Kidney epithelial cell (primary cell): Measurements from ENCODE around the gene DNPEP. TPM values are rescaled to one million over a fixed set of nuclear protein-coding genes. Genes with fewer than 3 reads are reported as not detected.

ENCODE experiments used
- DNase-seq: peaks from one replicate; pipeline ENCODE4 v3.0.0-alpha.2; 2010; ENCODE audit warnings: low read depth
- H3K27me3 ChIP-seq: 2 replicates; pipeline ENCODE4 v1.6.0; 2011; ENCODE audit warnings: low read length; ENCODE audit not compliant: control insufficient read depth, insufficient read depth
- H3K36me3 ChIP-seq: 2 replicates; pipeline ENCODE4 v1.5.1; 2011; ENCODE audit warnings: low read length; ENCODE audit not compliant: control insufficient read depth, insufficient read depth
- H3K4me3 ChIP-seq: 2 replicates; pipeline ENCODE4 v1.5.1; 2011; ENCODE audit warnings: low read depth, mild to moderate bottlenecking, control low read depth, low read length
- total RNA-seq: library from RNA; depleted of rRNA; stranded (reverse); fragments of >200 nt; gene quantifications from 2 replicates; pipeline ENCODE4 v1.2.3, GENCODE V29; 2015
- TF ChIP-seq, protein P1 (sequence below): IDR thresholded peaks from 2 replicates; pipeline ENCODE4 v1.5.1; 2011; ENCODE audit warnings: mild to moderate bottlenecking, moderate library complexity, low read length, control low read depth, inconsistent platforms; ENCODE audit not compliant: insufficient read depth, poor library complexity, severe bottlenecking

The DNPEP gene
- total RNA-seq, 1 donor from 2014 or later = 50.2 TPM

DNA sequence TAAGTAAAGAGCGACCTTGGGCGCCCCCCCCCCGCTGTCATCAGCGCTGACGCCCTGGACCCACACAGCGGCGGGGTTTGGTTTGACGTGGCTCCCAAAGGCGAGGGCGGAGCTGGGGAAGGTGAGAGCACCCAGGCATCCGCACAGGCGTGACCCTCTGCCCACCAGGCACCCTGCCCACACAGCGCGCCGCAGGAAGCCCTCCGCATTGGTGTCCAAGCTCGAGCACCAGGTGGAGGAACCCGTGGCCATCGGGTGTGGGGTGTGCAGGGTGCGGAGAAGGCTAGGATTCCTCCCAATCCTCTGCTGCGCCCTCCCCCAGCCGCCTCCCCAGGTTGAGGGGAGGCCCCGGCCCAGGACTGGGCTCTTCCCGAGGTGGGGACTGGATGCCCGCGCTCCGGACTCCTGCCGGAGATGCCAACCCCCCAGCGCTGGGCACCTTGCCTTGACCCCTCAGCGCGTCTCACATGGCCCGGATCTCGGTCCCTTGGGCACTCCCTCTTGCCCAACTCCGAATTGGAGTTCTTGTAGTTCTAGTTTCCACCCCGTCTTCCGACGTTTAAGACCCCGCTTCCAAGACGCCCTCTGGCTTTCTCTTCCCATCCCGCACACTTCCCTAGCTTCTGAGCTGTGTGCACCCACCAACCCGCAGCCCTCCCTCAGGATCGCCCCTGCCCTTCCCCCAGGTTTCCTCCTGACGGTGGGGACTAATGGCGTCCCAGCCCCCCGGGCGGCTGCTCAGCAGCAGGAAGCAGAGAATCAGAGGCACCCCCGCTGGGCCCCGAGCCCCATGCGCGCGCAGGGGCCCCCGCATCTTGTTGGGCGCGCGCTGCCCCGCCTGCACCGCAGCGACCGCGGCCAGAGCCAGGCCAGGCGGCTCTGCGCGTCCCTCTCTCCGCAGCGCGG, 29.3 kb downstream of the DNPEP start:
- TF ChIP-seq, protein P1, sequence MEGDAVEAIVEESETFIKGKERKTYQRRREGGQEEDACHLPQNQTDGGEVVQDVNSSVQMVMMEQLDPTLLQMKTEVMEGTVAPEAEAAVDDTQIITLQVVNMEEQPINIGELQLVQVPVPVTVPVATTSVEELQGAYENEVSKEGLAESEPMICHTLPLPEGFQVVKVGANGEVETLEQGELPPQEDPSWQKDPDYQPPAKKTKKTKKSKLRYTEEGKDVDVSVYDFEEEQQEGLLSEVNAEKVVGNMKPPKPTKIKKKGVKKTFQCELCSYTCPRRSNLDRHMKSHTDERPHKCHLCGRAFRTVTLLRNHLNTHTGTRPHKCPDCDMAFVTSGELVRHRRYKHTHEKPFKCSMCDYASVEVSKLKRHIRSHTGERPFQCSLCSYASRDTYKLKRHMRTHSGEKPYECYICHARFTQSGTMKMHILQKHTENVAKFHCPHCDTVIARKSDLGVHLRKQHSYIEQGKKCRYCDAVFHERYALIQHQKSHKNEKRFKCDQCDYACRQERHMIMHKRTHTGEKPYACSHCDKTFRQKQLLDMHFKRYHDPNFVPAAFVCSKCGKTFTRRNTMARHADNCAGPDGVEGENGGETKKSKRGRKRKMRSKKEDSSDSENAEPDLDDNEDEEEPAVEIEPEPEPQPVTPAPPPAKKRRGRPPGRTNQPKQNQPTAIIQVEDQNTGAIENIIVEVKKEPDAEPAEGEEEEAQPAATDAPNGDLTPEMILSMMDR = no peak
- DNase-seq = no peak
- Histone ChIP-seq H3K27me3 (peaks cover 38% of the 10 kb centered on the region), H3K36me3 (no peaks in the 10 kb centered on the region), H3K4me3 (no peak overlapping the region)

DNA sequence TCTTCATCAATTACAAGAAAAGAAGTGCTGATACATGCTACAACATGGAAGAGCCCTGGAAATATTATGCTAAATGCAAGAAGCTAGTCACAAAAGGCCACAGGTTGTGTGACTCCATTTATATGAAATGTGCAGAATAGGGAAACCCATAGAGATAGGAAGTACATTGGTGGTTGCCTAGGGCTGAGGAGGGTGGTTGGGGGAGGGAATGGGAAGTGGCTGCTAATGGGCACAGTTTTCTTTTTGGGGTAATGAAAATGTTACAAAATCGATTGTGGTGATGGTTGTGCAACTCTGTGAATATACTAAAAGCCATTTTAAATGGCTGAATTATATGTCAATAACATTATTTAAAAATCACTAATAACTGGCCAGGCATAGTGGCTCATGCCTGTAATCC, 30.9 kb downstream of the DNPEP start:
- DNase-seq = no peak
- no peak overlapping the region for H3K4me3 ChIP-seq
- TF ChIP-seq, protein P1 = no peak
- no peaks in the 10 kb centered on the region for H3K36me3 ChIP-seq
- peaks cover 41% of the 10 kb centered on the region for H3K27me3 ChIP-seq

DNA sequence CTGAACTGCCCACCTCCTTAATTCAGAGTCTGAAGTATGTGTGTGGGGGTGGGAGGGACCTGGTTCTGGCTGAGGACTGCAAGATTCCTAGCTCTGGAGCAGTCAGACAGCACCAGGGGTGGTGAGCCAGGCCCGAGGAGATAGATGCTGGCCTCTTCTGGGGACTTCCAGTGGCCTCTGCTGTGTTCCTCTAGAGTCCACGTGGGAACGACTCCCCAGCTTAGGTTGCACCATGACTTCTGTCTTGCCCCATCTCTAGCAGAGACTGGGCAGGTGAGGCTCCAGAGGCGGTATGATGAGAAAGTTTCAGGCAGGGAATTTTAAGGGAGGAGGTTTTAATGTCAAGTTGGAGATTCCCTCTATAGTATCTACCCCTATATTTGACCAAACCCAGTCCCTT, 33.1 kb downstream of the DNPEP start:
- Histone ChIP-seq H3K4me3 (no peak overlapping the region), H3K36me3 (no peaks in the 10 kb centered on the region), H3K27me3 (peaks cover 50% of the 10 kb centered on the region)
- TF ChIP-seq, protein P1 = no peak
- no peak for DNase-seq

DNA sequence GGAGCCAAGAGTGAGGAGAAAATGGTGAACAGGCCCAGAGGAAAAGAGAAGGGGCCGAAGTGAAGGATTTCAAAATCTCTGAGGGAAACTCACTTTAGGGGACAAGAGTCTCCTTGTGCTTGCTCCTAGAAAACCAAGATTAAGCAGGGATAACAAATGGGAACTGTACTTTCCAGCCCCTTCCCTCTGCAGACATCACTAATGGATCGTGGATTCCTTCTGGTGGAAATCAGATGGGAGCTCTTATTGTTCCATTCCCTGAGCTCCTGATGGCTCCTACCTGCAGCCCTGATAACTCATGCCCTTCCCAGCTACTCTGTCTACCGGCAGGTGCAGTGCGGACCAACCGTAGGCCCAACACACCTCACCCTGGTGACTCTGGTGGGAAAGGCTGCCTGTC, 34.6 kb downstream of the DNPEP start:
- H3K27me3 ChIP-seq = peaks cover 38% of the 10 kb centered on the region
- DNase-seq = no peak
- no peaks in the 10 kb centered on the region for H3K36me3 ChIP-seq
- TF ChIP-seq, protein P1 = no peak
- H3K4me3 ChIP-seq = no peak overlapping the region

DNA sequence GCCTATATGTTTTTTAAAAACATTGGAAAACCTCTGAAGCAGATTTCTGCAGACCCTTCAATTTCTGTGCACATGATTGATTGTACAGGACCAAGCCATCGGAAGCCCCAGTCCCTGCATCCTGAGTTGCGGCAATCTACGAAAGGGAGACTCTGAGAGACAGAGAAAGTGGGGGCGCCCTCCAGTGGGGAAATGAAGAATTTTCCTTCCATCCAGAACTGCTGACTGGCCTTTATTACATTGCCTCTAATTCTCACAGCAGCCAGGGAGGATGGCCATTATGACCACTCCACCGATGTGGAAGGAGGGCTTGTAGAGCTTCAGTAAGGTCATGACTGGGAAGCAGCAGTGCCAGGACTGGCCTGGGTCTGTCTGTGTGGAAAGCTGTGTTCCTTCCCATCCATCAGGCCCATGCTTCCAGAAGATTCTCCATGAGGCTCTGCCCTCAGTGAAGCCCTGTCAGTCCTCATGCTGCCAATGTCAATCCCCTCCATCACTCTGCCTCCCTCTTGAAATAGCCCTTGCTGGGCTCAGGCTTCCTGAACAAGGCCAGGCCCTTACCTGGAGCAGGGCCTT, 35.2 kb downstream of the DNPEP start:
- Histone ChIP-seq H3K27me3 (peaks cover 33% of the 10 kb centered on the region), H3K36me3 (no peaks in the 10 kb centered on the region), H3K4me3 (no peak overlapping the region)
- TF ChIP-seq, protein P1 = peak; percentile 69
- DNase-seq = no peak
